HG03103 (cell line): ENCODE measurements around the gene MEI1.
"Not testable (repeated sequence)": the region's sequence is repeated elsewhere in the genome, so short reads cannot be mapped to it uniquely, and the experiment has no call there.

Source experiments
- ATAC-seq: cut with Tn5 transposase; IDR thresholded peaks from one replicate; pipeline ENCODE4 v1.9.1; 2021; ENCODE audit warnings: low read depth; ENCODE audit not compliant: unreplicated experiment

The MEI1 gene

DNA sequence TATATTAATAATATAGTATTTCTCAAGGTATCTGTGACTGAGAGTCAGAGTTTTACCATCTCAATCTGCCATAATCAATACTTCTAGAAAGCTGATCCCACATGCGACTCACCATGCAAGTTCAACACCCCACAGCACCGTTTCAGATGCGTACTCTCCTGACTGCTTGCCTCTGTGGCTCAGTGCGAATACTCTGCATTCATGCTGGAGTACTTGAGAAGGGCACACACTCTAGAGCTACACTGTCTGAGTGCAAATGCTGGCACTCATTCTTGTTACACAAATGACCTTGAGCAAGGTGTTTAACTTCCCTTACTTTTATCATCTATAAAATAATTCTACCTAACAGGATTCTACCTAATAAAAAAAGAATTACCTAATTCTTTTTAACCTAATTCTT, 23.2 kb upstream of the MEI1 start:
- no peak for ATAC-seq

DNA sequence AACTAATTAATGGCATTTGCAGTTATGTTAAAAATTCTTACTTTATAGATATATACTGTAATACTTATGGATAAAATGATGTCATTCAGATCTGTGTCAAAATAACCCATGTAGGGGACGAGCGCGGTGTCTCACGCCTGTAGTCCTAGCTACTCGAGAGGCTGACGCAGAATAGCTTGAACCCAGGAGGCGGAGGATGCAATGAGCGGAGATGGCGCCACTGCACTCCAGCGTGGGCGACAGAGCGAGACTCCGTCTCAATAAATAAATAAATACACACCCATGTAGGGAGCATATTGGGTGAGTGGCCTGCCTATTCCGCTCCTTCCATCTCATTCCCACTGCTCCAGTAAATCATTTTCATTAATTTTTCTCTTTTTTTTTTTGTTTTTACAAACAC, 17.7 kb upstream of the MEI1 start:
- ATAC-seq: no peak

DNA sequence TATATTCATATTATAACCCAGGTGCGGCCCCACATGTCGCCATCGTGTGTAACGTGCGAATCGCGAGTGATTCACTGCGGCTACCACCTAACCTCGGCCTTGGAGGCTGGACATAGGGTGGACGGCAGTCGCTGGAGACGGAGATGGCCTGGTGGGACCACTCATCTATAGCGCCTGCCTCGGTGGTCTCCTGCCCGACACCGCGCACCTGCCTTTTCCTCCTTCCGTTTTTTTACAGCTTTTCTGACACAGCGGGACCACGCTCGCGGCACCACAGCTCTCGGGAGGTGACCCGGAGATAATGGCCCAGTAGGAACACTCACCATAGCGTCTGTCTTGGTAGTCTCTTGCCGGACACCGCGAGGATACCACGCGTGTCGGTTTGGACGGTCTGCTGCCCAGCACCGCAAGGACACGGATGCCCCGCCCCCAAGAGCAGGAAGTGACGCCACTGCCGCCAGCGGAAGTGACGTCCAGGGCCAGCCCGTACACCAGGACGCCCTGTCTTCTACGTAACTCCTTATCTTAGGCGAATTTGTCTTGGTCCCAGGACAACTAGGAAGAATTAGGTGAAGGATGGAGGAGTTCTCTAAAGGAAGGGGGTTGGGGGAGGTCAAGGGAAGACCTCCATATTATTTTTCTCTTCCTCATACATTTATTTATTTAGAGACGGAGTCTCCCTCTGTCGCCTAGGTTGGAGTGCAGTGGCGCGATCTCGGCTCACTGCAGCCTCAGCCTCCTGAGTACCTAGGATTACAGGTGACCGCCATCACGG, 17.1 kb upstream of the MEI1 start:
- no peak for ATAC-seq

DNA sequence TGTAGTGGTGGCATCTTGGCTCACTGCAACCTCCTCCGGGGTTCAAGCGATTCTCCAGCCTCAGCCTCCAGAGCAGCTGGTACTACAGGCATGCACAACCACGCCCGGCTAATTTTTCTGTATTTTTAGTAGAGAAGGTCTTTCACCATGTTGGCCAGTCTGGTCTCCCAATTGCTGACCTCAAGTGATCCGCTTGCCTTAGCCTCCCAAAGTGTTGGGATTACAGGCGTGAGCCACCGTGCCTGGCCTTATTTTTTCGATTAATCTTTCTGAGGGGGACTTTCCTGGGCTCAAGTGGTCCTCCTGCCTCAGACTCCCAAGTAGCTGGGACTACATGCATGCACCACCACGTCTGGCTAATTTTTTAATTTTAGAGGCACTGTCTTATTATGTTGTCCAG, 16.3 kb upstream of the MEI1 start:
- no peak for ATAC-seq

DNA sequence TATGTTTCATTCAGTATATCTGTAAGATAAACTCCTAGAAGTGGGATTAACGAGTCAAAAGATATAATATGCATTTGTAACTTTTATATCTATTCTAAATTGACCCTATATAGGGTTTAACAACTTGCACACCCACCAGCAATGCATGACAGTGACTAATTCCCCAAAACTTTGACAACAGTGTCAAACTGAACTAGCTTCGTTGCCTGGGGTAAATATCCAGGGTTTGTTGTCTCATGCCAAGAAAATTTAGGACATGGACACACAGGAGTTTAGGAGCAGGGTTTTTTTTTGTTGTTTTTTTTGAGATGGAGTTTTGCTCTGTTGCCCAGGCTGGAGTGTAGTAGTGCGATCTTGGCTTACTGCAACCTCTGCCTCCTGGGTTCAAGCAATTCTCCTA, 15.7 kb upstream of the MEI1 start:
- ATAC-seq: no peak

DNA sequence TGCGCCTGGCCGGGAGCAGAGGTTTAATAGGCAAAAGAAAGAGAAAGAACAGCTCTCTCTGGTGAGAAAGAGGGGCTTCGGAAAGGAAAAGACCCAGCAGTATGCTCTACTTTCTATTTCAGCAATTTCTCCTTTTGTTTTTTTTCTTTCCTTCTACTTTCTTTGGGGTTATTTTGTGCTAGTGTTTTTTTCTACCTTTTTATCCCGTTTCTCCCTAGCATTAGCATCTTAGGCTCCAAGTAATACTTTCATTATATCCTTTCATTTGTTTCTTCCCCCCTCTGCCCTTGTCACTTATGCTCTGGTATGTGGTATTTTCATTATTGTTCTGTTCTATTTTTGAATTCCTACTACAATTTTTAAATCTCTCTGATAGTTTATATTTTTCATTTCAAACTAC, 15.1 kb upstream of the MEI1 start:
- ATAC-seq: no peak

DNA sequence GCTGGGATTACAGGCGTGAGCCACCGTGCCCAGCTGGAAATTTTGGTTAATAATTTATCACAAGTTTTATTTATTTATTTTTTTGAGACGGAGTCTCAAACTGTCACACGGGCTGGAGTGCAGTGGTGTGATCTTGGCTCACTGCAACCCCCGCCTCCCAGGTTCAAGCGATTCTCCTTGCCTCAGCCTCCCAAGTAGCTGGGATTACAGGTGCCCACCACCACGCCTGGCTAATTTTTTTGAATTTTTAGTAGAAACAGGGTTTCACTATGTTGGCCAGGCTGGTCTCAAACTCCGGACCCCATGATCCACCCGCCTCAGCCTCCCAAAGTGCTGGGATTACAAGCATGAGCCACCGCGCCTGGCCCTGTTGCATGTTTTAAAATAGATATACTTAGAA, 12.4 kb upstream of the MEI1 start:
- not testable (repeated sequence) for ATAC-seq

DNA sequence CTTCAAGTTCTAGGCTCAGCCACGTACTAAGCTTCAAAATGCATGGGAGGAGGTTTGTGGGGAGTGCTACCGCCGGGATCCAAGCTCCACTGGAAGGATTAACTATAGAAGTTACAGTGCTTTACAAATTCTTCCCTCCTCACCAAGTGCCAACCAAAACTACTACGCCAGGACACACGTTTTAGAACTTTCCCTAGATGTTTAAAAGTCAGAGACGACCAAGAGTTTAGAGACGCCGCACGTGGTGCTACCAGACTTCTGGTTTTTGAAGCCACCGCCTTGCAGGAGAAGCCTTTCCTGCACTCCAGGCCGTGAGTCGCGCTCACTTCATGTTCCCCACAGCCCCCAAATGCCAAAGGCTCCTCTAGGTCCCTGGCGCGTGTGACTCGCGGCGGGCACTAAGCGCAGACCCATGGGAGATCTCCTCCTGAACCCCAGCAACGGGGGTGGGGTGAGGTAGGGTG, 11.4 kb upstream of the MEI1 start:
- no peak for ATAC-seq

DNA sequence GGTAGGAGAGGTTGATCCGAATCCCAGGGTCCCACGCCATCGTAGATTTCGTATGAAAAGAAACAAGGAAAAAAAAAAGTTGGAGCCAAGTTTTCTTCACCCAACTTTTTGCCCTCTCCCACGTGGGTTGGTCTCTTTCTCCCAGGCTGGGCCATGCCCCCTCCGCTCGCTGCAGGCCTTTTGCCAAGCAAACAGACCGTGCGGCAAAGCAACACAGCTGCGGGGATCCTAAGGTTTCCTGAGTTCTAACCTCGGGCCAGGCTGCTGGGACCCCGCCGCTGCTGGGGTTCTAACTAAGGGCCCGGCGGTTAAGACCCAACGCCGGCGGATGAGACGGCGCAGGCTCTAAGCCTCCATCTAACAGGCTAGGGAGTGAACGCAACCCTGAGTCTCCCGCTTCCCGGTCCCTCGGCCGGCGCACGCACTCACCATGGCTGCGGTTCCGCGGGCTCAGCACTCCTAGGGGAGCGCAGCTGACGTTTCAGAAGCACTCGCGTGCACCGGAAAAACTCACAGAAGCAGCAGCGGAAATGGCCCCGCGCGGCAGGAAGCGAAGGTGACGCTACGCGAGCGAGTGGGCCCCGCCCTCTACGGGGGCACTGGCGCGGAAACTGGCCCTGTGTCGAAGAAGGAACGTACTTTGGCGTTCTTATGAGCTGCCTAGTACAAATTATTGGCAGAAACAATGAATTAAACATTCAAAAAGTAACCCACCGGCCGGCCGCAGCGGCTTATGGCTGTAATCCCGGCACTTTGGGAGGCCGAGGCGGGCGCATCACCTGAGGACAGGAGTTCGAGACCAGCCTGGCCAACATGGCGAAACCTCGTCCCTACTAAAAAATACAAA, 10.7 kb upstream of the MEI1 start, which contains the start of gene SNU13:
TSS of gene SNU13 (minus strand) at position 503 of the 847 bp plus-strand sequence. CDS start at position 432, 71 bp downstream.
- ATAC-seq: peak; percentile 74

DNA sequence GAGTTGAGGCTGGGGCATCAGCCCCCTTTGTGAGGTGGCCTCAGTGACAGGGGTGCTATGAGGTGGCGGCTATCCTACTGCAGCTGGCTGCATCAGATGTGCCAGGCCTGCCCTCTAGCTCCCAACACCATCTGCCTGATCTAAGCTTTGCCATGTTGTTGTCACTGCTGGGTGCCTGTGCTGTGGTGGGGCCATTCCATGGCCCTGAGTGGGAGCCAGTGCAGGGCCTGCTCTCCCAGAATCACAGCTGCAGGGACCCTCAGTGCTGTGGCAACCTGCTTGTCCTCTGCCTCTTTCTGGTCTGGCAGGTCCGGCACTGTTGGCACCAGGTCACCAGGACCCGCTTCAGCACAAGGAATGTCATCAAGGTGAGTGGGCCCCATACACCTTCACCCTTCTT, 8.8 kb upstream of the MEI1 start:
- no peak for ATAC-seq

DNA sequence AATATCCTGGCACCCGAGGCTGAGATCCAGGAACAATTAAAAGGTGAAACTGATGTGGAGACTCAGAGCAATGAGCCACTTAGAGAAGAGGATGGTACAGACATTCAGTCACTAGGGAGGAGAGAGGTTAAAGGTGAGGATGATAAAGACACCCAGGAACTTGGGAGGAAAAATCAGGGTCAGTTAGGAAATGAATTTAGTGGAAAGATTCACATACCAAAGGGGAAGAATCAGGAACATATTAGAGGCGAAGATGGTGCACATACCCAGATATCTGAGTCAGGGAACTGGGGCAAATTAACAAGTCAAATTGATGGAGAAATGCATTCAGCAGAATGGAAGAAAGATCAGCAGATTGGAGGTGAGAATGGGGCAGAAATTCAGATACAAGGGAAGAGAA, 4.1 kb upstream of the MEI1 start:
- ATAC-seq: no peak

DNA sequence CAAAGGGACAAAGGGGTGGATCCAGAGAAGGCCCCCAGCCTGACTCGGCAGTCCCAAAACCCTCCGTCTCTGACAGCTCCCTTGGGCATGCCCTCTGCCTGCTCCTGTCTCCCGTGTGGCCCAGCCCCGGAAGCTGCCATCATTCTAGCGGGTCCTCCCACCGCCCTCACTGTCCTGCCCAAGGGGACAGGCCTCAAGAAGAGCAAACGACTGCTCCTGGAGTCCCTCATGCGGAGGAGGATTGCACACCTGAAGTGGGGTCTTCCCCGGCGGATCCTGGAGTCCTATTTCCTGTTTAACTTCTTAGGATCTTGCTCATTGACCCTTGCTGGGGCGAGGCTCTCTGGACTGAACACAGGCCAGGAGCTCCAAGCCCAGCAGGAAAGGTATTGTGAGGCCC, 2.6 kb upstream of the MEI1 start:
- ATAC-seq: no peak

DNA sequence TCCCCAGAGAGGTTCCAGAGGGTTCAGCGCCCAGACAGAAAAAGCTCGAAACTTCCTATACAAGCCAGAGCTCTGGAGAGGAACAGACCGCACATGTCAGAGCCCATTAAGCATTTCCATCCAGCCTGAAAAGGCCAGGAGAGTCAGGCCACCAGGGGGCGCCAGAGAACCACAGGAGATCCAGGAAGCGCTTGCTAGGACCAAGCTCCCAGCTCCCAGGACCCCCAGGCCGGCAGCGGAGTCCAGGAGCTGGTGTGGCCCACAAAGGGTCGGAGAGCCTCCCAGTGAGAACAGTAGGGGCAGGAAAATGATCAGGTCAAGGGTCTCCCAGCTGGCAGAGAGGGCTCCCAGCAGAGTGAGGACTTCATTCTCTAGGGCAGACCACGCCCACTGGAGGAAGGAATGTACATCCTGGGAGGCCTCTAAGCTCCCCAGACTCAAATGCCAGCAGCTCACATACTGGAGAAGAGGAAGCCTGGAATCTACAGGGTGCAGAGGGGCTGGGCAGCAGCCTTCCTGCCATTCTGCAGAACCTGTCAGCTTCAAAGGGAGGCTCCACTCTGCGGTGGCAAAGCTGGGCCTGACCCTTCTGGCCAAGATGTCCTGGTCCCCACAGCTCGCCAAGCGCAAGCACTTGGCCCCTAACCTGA, 2.1 kb upstream of the MEI1 start:
- no peak for ATAC-seq

DNA sequence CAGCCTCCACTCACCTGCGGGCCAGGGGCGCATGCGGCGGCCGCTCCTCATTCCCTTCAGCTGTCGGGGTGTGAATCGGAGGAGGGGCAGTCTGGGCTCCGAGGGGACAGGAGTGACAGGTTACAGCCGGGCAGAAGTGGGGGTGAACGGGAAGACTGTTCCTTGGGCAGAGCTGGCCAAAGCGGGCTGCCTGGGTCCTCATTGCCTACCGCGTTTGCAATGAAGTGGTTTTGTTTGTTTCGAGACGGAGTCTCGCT, 733 bp downstream of the MEI1 start:
- ATAC-seq: no peak

DNA sequence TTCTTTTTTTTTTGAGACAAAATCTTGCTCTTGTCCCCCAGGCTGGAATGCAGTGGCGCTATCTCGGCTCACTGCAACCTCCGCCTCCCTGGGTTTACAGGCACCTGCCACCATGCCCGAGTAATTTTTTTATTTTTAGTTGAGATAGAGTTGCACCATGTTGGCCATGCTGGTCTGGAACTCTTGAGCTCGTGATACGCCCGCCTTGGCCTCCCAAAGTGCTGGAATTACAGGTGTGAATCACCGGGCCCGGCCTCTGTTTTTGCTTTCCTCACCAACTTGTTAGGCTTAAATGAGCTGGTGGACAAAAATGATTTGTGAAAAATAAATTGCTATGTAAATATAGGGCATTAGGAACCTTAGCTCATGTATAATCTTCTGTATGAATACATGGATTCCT, 3.5 kb downstream of the MEI1 start:
- no peak for ATAC-seq

DNA sequence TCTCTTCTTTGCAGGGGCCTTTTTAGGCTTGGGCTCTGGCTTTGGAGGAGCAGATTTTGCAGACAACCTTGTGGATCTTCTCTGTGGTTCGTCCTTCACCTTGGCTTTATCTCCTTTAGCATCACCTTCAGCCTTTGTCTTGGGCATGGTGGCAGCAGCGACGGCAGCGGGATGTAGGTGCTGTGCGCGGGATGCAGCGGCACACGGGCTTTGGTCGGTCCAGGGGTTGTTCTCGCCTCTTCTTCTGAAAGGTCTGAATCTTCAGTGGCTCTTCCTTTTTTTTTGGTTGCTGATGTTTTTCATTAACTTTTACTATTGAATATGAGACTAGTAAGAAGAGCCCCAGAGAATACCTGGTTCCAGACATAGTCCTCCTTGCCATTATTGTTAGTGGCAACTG, 10.0 kb downstream of the MEI1 start:
- ATAC-seq: no peak

DNA sequence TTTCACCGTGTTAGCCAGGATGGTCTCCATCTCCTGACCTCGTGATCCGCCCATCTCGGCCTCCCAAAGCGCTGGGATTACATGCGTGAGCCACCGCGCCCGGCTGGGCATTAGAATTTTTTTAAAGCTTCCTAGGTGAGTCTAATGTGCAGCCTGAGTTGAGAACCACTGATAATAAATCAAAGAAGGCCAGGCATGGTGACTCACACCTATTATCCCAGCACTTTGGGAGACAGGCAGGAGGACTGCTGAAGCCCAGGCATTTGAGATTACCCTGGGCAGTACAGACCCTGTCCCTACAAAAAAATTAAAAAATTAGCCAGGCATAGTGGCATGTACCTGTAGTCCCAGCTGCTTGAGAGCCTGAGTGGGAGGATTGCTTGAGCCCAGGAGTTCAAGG, 13.7 kb downstream of the MEI1 start:
- ATAC-seq: no peak

DNA sequence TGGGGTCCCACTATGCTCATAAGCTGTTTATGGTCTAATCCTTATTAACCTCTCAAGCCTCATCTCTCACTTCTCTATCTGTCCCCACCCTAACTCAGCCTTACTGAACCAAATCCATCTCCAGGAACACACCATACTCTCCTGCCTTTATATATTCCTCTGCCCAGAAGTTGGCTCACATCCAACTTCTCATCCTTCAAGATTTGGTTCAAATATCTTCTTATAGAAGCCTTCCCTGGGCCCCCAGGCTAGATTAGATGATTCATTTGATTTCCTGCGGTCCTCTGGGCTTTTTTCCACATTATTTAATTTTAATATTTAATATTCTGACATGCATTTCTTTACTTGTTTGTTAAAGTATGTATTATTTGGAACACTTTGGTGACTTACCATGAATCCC, 23.2 kb downstream of the MEI1 start:
- no peak for ATAC-seq

DNA sequence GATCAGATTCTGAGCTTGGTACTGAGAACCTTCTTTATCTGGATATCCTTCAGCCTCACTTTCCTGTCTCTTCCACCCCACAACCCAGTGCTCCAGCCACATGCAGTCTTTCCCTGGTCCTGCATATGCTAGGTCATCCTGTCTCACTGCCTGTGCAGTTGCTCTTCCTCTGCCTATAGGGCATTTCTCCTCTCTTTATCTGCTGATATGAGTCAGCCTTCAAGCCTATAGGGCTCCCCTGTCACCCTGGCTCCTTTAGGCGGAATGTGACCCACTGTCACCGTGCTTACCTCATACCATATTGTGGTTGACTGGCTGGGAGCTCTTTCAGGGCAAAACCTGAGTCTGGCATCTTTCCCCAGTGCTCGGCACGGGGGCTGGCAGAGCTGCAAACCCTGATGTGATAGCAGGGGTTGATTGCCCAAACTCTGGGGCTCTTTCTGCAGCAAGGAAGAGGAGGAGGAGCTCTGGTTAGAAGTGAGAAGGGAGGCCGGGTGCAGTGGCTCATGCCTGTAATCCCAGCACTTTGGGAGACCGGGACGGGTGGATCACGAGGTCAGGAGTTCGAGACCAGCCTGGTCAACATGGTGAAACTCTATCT, 26.3 kb downstream of the MEI1 start:
- no peak for ATAC-seq

DNA sequence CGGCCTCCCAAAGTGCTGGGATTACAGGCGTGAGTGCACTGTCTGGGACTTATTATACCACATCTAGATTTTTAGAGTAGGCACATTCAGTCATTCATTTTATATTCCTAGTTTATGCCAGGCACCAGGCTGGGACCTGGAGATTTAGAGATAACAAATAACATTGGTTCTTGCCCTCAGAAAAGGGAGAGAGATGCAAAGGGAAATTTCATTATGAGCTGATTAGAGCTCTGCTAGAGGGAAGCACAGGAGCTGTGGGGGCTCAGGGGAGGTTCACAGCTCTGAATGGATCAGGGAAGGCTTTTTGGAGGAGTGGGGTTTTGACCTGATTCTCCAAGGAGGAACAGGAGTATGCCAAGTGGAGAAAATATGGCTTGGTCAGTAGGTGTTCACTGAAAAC, 32.3 kb downstream of the MEI1 start:
- no peak for ATAC-seq

DNA sequence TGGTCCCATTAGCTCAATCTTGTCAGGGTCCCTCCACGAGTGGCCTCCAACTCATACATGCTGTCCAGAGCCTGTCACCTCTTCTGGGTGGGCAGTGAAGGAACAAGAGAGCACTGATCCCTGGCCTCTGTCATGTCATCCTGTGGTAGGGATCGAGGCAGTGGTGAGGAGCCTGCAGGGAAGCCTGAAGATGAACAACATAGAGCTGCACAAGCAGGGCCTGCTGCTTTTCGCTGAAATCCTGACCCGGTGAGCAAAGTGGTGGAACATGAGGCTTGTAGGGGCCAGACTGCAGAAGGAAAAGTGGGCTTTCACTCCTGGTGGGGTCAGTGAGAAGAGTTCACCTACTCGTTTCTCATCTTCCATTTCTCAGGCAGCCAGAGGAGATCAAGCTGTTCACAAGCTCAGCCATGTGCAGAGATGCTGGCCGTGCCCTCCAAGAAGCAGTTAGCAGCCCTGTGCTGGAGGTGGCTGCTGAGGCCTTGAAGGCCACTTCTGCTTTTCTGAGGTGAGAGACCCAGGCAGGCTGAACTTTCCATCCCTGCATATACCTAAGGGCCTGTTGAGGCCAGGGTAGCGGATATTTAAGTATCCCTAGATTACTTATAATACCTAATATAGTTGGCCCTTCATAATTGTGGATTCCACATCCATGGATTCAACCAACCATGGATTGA, 32.9 kb downstream of the MEI1 start:
- ATAC-seq: no peak
